Naive thymus-derived CD8-positive, alpha-beta T cell (primary cell): ENCODE measurements around the gene SH3BP2. TPM values are rescaled to one million over a fixed set of nuclear protein-coding genes. Genes with fewer than 3 reads are reported as not detected.

Experiments used
- ATAC-seq, 2 donors: fragments of 150-1000 bp; cut with Tn5 transposase in 1 of 2; sonication (Bioruptor Pico), chemical (Tn5 transposase) in 1 of 2; 1 replicate in 1 of 2; 2 replicates in 1 of 2; pipeline ENCODE4 v1.10.0; 2021; ENCODE audit warnings: mild to moderate bottlenecking in 2 of 2, moderate library complexity in 2 of 2
- POLR2A ChIA-PET: fragments of 350-600 bp; sonication (Branson Sonifier 250); formaldehyde crosslinking; loops from one replicate; lab custom pipeline; 2021; ENCODE audit warnings: antibody characterized with exemption; lab: Charles Lee
- DNase-seq, 10 donors: peaks; one replicate each; pipeline versions ENCODE4 v3.0.0 to v3.0.0-alpha.2; 2020 to 2022
- H3K27ac Mint-ChIP-seq, 10 donors: one replicate each; pipeline ENCODE4 v1.8.0; 2020 to 2022; ENCODE audit warnings: mild to moderate bottlenecking in 10 of 10, mixed read lengths in 10 of 10, moderate library complexity in 4 of 10, inconsistent platforms in 1 of 10
- H3K27me3 Mint-ChIP-seq, 5 donors: one replicate each; pipeline ENCODE4 v1.8.0; 2021 to 2022; ENCODE audit warnings: mixed read lengths in 5 of 5
- H3K36me3 Mint-ChIP-seq, 3 donors: one replicate each; pipeline ENCODE4 v1.8.0; 2020 to 2022; ENCODE audit warnings: mixed read lengths in 3 of 3, mild to moderate bottlenecking in 2 of 3, inconsistent platforms in 1 of 3
- H3K4me1 Mint-ChIP-seq, 4 donors: one replicate each; pipeline ENCODE4 v1.8.0; 2021 to 2022; ENCODE audit warnings: mixed read lengths in 4 of 4
- H3K4me3 Mint-ChIP-seq, 10 donors: one replicate each; pipeline ENCODE4 v1.8.0; 2020 to 2022; ENCODE audit warnings: mild to moderate bottlenecking in 10 of 10, mixed read lengths in 10 of 10, moderate library complexity in 6 of 10, inconsistent platforms in 1 of 10
- H3K9me3 Mint-ChIP-seq, 9 donors: one replicate each; pipeline ENCODE4 v1.8.0; 2020 to 2022; ENCODE audit warnings: mixed read lengths in 9 of 9, mild to moderate bottlenecking in 3 of 9, inconsistent platforms in 1 of 9, moderate library complexity in 1 of 9
- polyA plus RNA-seq, 3 donors: library from polyadenylated mRNA; unstranded; fragments of 300-500 nt; fragmentation: Illumina TruSeq; gene quantifications; one replicate each; pipeline ENCODE4 v1.2.3, GENCODE V29; 2021
- total RNA-seq, 8 experiments: library from RNA in 2 of 8; stranded (reverse) in 2 of 8; gene quantifications; one replicate each; pipeline ENCODE4 v1.2.3 and lab custom pipeline; 2021 to 2026

SH3BP2 gene
- total and polyA plus RNA-seq, 5 experiments from 2014 or later = 4.8 to 28.3 (median 10.8) TPM

DNA sequence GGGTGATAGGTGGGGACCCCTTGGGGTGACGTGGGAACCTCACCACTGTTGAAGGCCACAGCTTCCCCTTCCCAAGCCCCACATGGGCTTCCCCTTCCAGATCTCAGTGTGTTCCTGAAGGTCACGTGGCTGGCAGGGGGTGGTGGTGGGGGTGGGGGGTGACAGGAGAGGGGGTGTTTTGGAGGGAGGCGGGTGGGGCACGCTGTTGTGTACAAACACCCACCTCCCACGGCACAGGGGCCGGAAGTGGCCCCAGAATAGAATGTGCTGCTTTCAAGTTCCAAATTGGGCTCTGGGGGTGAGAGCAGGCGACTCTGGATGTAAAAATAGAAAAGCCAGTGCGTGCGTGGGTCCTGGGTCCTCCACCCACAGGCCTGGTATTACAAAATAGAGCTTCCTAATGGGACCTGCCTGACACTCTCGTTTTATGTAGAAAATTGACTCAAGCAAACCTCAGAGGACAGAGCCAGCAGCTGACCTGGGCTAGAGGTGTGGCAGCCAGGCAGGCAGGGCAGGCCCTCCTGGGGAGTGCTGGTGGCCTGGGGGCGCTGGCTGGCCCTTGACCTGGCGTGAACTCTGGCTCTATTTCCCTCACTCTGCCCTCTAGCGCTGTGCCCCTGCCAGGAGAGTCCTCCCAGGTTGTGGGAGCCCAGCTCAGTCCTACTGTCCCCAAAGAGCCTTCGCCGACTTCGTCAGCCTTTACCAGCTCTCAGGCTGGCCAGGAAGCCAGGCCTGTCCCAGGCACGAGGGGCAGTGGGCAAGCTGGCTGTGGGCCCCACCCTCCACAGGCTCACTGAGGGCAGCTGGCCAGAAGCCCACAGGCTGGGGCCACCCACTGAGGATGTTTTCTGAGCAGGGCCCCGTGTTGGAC lies 5.4 kb upstream of the SH3BP2 start:
- peaks cover 20 to 65% (median 57%) of the 10 kb centered on the region in 4 donors for H3K4me1 Mint-ChIP-seq
- POLR2A ChIA-PET = interaction anchor here (0.6 to 5.0 kb wide), 8 partner anchors 11 to 174 kb away, joined by 3 to 32 read pairs (median 4); no protein-coding TSS in a partner anchor
- peak overlapping the region; percentile 88 to 95 (median 92) for H3K27ac Mint-ChIP-seq
- DNase-seq (peak in 9 of 10 donors; percentile 26 to 77 (median 52)), ATAC-seq (peak; percentile 53 to 59)
- no peaks in the 10 kb centered on the region for H3K27me3 Mint-ChIP-seq
- peaks cover 0 to 7% (median 0%) of the 10 kb centered on the region in 3 donors for H3K36me3 Mint-ChIP-seq
- peak overlapping the region; percentile 12 to 79 (median 63) for H3K4me3 Mint-ChIP-seq
- peaks cover 0 to 16% (median 4%) of the 10 kb centered on the region in 9 donors for H3K9me3 Mint-ChIP-seq

DNA sequence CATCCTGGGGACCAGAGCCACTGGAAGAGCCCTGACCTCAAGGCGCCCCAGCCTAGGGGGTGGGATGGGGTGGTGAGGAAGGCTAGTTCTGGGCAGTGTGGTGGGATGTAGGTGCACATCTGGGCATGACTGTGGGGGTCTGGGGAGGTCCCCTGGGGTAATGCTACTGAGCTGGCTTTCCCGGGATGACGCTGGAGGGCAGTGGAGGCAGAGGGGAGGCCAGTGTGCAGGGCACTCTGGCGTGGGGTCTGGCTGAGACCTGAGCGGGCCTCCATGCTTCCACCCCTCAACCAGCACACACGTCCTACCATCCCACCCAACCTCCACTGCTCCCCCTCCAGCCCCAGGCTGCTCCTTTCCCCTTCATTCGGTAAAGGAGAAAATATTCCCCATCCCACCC lies 4.8 kb upstream of the SH3BP2 start:
- Mint-ChIP-seq H3K4me1 (peaks cover 20 to 65% (median 58%) of the 10 kb centered on the region in 4 donors), H3K9me3 (peaks cover 0 to 11% (median 4%) of the 10 kb centered on the region in 9 donors), H3K27me3 (no peaks in the 10 kb centered on the region), H3K4me3 (peak overlapping the region in 5 of 10 donors; percentile 23 to 72 (median 57)), H3K36me3 (peaks cover 0 to 7% (median 0%) of the 10 kb centered on the region in 3 donors), H3K27ac (peak overlapping the region in 8 of 10 donors; percentile 47 to 95 (median 88))
- DNase-seq (no peak), ATAC-seq (no peak)
- POLR2A ChIA-PET = interaction anchor here (0.5 to 5.0 kb wide), 7 partner anchors 10 to 65 kb away, joined by 3 to 32 read pairs (median 4); no protein-coding TSS in a partner anchor

DNA sequence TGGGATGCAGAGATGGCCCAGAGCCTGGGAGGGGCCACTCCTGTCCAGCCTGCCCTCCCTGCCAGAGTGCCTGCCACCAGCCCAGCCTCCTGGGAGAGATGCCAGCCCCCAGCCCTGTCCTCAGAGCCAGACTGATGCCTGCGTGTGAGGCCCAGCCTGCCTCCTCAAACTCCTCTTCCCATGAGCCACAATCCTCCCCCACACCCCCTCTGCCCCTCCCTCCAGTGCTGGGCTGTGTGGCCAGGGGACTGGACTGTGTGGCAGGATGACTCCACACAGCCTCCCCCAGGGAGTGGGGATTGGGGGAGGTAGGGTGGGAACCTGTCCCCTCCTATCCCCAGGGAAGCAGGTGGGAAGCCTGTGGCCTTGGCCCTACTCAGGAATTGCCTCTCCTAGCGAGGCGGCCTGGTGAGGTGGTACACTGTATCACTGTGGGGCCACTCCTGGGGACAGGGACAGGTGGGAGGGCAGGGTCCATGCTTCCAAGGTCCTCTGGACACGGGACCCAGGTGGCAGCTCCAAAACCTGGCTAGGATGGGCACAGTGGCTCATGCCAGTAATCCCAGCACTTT lies 4.3 kb upstream of the SH3BP2 start:
- peaks cover 0 to 2% (median 0%) of the 10 kb centered on the region in 3 donors for H3K36me3 Mint-ChIP-seq
- ATAC-seq (no peak), DNase-seq (peak in 1 of 10 donors; percentile 58)
- peaks cover 0 to 7% (median 3%) of the 10 kb centered on the region in 9 donors for H3K9me3 Mint-ChIP-seq
- H3K4me3 Mint-ChIP-seq = peak overlapping the region in 2 of 10 donors; percentile 23 to 71
- peak overlapping the region in 7 of 10 donors; percentile 21 to 93 (median 88) for H3K27ac Mint-ChIP-seq
- H3K27me3 Mint-ChIP-seq = no peaks in the 10 kb centered on the region
- POLR2A ChIA-PET = interaction anchor here (0.5 to 5.0 kb wide), 3 partner anchors 9 to 54 kb away, joined by 4 to 32 read pairs (median 28); no protein-coding TSS in a partner anchor
- H3K4me1 Mint-ChIP-seq = peaks cover 20 to 67% (median 60%) of the 10 kb centered on the region in 4 donors

DNA sequence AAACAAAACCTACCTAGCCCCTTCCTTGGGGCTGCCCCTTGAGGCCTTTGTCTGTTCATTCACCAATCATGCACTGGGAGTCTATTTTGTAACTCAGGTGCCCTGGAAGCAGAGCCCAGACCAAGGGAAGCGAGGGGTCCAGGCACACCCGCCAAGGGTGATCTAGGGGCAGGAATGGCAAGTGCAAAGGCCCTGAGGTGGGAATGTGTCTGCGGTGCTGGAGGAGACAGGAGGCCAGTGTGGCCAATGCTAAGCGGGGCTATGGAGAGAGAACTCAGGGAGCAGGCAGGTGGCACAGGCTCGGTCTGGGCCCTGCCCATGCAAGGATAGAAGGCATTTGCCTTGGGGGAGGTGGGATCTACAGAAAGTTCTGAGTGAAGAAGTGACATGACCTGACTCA lies 3.5 kb upstream of the SH3BP2 start:
- peaks cover 22 to 74% (median 64%) of the 10 kb centered on the region in 4 donors for H3K4me1 Mint-ChIP-seq

DNA sequence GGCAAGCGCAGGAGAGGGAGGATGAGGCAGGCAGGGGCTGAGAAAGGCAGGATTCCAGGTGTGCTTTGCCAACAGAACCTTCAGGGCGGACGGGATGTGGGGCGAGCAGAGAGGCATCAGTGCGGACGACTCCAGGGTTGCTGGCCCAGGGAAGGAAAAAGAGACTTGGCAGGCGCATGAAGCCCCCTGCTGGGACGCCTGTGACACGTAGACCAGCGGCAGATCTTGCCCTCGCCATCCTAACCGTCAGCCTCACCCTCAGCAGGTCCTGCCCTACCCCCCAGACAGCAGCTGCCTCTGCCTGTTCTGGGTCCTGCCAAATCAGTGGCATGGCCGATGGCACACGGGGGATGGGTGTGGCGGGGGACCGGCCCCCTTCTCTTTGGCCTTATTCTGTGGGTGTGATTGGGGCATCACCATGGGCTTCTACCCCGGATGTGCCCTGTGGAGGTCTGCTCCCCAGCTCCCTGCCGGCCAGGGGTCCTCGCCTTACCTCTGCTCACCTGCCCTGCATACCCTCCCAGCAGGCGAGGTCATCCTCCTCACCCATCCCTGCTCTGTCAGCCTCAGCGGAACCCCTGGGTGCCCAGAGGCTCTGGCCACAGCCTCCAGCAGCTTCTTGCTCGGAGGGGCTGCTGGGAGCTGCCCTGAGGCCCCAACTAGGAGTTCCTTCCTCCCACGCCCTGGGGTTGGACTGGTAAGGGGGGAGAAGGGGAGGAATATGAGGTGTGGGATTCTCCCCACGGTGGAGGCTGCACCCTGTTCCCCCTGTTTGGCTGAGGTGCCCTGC lies 2.9 kb upstream of the SH3BP2 start:
- Mint-ChIP-seq H3K9me3 (peaks cover 0 to 1% (median 0%) of the 10 kb centered on the region in 9 donors), H3K27me3 (no peaks in the 10 kb centered on the region), H3K4me3 (peak overlapping the region in 2 of 10 donors; percentile 3 to 48), H3K27ac (peak overlapping the region; percentile 11 to 92 (median 66)), H3K4me1 (peaks cover 25 to 80% (median 71%) of the 10 kb centered on the region in 4 donors), H3K36me3 (no peaks in the 10 kb centered on the region)
- POLR2A ChIA-PET = interaction anchor here (0.6 to 1.4 kb wide), 2 partner anchors 46 to 62 kb away, joined by 3 read pairs; no protein-coding TSS in a partner anchor
- ATAC-seq (no peak), DNase-seq (peak in 1 of 10 donors; percentile 58)

More for the DNA sequence above, 3.5 kb upstream of the SH3BP2 start:
- POLR2A ChIA-PET = interaction anchor here (5.0 kb wide), 1 partner anchor 23 kb away, joined by 28 read pairs; no protein-coding TSS in a partner anchor
- peak overlapping the region; percentile 3 to 92 (median 70) for H3K27ac Mint-ChIP-seq
- H3K9me3 Mint-ChIP-seq = peaks cover 0 to 1% (median 0%) of the 10 kb centered on the region in 9 donors
- peak overlapping the region in 5 of 10 donors; percentile 3 to 51 (median 46) for H3K4me3 Mint-ChIP-seq
- no peak for ATAC-seq
- no peaks in the 10 kb centered on the region for H3K36me3 Mint-ChIP-seq
- no peaks in the 10 kb centered on the region for H3K27me3 Mint-ChIP-seq
- DNase-seq = peak in 1 of 10 donors; percentile 21

DNA sequence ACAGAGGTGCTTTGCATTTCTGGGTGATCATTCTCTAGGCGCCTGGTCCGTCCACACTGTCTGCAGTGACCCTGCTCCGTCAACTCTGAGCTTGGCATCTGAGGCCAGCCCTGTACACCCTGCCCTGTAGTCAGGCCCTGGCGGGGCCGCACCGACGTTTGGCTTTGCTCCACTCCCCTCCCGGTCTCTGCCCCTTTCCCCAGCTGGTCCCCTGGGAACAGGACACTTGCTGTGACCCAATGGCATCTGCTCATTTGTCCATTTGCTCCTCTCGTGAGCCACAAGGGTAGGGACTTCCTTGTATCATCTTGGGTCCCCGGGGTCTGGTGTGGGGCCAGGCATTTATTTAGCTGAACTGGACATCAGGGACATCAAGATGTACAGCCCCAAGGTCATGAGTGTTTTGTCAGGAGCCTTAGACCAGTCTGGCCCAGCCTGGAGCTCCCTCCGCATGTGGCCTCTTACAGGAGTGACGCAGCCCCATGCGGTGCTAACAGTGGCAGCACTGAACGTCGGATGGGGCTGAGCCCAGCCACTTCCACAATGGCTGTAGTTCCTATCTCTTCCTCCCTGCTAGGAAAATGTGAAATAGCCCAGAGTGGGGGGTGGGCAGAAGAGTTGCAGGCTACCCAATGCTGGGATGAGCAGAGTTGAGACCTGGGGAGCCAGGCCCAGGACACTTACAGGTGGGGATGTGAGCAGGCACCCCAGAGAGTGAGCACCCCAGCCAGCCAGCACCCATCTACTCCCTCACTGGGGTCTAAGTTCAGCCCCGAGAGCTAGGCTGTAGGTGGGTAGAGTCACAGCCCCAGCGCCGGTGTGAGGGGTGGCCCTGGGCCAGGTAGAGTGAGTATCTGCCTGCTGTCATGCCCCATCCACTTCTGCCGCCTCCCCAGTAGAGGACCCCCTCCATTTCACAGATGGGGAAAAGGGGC lies 2.0 kb upstream of the SH3BP2 start:
- peak in 1 of 10 donors; percentile 51 for DNase-seq
- POLR2A ChIA-PET = interaction anchor here (1.1 to 1.5 kb wide), 3 partner anchors 9 to 45 kb away, joined by 3 read pairs; partner anchors contain the start of gene TNIP2
- peaks cover 0 to 1% (median 0%) of the 10 kb centered on the region in 9 donors for H3K9me3 Mint-ChIP-seq
- peak overlapping the region in 3 of 10 donors; percentile 30 to 71 (median 45) for H3K4me3 Mint-ChIP-seq
- H3K4me1 Mint-ChIP-seq = peaks cover 25 to 82% (median 71%) of the 10 kb centered on the region in 4 donors
- peak in 1 of 2 donors; percentile 20 for ATAC-seq
- H3K27ac Mint-ChIP-seq = peak overlapping the region in 9 of 10 donors; percentile 49 to 90 (median 78)
- no peaks in the 10 kb centered on the region for H3K27me3 Mint-ChIP-seq
- no peaks in the 10 kb centered on the region for H3K36me3 Mint-ChIP-seq

DNA sequence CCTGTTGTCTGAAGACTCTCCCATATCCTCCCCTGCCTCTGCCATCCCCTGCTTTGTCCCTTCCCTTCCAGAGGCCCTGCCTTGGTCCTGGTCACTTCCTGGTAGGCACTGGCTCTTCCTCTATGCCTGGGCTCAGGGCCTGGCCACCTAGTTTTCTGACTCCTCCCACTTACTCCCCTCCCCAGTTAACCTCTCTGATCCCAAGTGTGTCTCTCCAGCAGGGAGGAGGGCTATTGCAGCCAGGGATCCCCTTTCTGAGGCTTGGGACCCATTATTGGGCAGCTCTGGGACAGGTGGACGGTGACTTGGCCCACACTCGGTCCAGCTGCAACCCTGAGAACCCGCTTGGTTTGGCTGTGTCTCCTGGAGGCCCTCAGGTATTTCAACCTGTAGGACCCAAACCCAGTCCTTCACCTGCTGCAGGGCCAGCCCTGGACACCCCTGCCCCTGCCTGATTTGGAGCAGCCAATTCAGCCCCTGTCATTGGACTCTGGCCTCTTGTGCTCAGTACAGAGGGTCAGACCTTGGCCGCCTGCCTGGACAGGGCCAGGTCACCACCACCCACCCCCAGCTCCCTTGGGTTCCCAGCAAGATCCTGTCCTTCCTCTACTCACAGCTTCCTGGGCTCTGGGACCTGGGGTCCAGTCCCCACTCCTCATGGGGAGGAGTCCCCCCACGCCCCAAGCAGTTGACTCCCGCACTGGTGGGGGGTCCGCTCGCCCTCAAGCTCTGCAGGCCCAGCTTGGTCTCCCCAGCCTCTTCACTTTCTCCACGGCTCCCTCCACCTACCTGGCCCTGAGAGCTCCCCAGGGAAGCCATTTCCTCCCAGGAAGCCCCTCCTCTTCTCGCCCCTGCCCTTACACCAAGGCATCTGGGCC lies 1.1 kb upstream of the SH3BP2 start:
- H3K4me3 Mint-ChIP-seq = peak overlapping the region in 7 of 10 donors; percentile 6 to 71 (median 53)
- H3K36me3 Mint-ChIP-seq = no peaks in the 10 kb centered on the region
- peaks cover 0 to 1% (median 0%) of the 10 kb centered on the region in 9 donors for H3K9me3 Mint-ChIP-seq
- H3K27ac Mint-ChIP-seq = peak overlapping the region; percentile 43 to 90 (median 74)
- DNase-seq (no peak), ATAC-seq (no peak)
- peaks cover 21 to 78% (median 66%) of the 10 kb centered on the region in 4 donors for H3K4me1 Mint-ChIP-seq
- no peaks in the 10 kb centered on the region for H3K27me3 Mint-ChIP-seq
- POLR2A ChIA-PET = interaction anchor here (0.9 to 1.5 kb wide), 4 partner anchors 9 to 61 kb away, joined by 3 to 7 read pairs (median 3); partner anchors contain the start of gene TNIP2

DNA sequence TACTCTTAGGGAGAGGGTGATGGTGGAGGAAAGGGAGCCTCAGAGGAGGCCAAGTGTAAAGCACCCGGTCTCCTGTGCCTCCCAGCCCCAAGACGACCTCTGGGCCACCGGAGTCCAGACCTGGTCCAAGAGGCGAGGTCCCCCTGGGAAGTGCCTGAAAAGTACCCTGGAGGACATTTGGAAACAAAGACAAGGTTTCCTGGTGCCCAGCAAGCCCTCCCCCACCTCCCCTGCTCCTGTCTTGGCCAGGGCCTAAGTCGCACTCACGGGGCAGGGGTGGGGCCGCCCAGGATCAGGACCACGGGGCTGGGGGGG lies 532 bp upstream of the SH3BP2 start:
- H3K36me3 Mint-ChIP-seq = no peaks in the 10 kb centered on the region
- POLR2A ChIA-PET = interaction anchor here (0.6 to 1.5 kb wide), 3 partner anchors 36 to 60 kb away, joined by 3 to 7 read pairs (median 3); partner anchors contain the start of gene TNIP2
- peak overlapping the region in 6 of 10 donors; percentile 10 to 65 (median 46) for H3K4me3 Mint-ChIP-seq
- H3K27me3 Mint-ChIP-seq = no peaks in the 10 kb centered on the region
- DNase-seq = no peak
- H3K9me3 Mint-ChIP-seq = peaks cover 0 to 1% (median 0%) of the 10 kb centered on the region in 9 donors
- peak overlapping the region in 3 of 10 donors; percentile 8 to 84 (median 46) for H3K27ac Mint-ChIP-seq
- peaks cover 18 to 74% (median 64%) of the 10 kb centered on the region in 4 donors for H3K4me1 Mint-ChIP-seq
- no peak for ATAC-seq

DNA sequence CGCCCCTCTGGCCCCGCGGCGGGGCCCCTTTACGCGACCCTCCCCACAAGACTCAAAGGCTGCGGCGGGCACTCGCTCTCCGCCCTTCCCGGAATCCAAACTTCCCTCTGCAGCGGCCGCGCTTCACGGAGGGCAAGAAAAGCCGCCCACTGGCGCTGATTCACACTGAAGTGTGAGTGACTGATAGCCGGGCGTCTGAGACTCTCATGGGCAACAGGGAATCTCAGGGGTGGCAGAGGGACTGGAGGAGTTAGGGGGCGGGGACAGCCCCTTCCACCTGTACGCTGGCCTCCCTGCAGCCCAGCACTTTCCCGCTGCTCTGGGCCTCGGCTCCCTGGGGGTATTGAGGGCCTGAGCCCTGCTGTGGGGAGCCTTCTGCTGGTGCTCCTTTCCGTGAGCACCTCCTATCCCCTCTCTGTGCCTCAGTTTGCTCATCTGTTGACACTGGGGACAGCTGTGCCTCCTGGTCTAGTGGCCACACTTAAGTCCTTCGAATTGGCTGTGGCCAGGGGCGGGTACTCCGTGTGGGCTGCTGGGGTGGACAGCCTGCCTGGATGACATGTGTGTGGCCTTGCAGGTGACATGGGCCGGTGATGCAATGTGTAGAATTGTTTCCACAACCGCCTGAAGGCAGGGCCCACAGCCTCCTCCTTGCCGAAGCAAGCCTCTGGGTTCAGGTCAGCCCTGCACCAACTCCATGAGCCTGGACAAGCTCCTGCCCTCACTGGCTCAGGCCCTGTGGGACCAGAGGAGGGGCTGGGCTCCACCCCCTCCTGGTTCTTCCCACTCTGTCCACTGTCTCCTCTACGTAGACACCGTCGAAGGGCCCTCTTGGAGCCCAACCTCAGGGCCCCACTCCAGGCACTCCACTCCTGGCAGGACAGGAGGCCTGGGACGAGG lies 951 bp downstream of the SH3BP2 start:
- peaks cover 28 to 74% (median 65%) of the 10 kb centered on the region in 4 donors for H3K4me1 Mint-ChIP-seq

More for the DNA sequence above, 951 bp downstream of the SH3BP2 start:
- H3K36me3 Mint-ChIP-seq = no peaks in the 10 kb centered on the region
- peak in 1 of 2 donors; percentile 7 for ATAC-seq
- POLR2A ChIA-PET = interaction anchor here (1.2 kb wide), 1 partner anchor 10 kb away, joined by 4 read pairs; no protein-coding TSS in a partner anchor
- peak in 1 of 10 donors; percentile 12 for DNase-seq
- H3K9me3 Mint-ChIP-seq = peaks cover 0 to 1% (median 0%) of the 10 kb centered on the region in 9 donors
- H3K27ac Mint-ChIP-seq = peak overlapping the region in 7 of 10 donors; percentile 53 to 82 (median 70)
- peak overlapping the region; percentile 75 to 91 (median 86) for H3K4me3 Mint-ChIP-seq
- no peaks in the 10 kb centered on the region for H3K27me3 Mint-ChIP-seq
